ENCODE measurements around the gene POMGNT1. TPM values are rescaled to one million over a fixed set of nuclear protein-coding genes. Genes with fewer than 3 reads are reported as not detected.
A peak's percentile ranks its signal among the peaks of the same experiment; 100 is the strongest.

POMGNT1 gene
- total RNA-seq, 2 experiments from 2014 or later: 32.7 to 34.3 TPM

DNA sequence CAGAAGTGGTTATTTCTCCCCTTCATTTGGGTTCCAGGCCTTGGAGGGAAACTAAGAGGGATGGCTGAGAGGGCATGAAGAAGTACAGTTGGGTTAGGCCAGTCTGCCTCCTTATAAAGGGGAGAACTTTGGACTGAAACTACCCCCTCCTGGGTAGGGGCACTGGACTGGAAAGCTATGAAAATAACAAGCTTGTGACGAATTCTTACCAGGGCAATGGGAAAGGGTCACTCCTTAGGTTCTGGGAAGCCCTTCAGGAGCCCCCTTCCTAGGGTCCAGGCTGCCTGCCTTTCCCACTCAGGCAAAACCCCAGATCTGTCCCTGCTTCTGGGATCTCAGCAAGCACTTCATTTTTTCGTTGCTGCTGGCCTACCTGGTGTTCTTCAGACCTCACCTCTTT is 12.2 kb downstream of the POMGNT1 start:
- Mint-ChIP-seq H3K27me3 (no peaks in the 10 kb centered on the region), H3K36me3 (peaks cover 4% of the 10 kb centered on the region), H3K4me3 (no peak overlapping the region), H3K4me1 (peaks cover 18% of the 10 kb centered on the region), H3K27ac (no peak overlapping the region), H3K9me3 (no peaks in the 10 kb centered on the region)
- POLR2A ChIA-PET: no interaction called here
- DNase-seq (no peak), ATAC-seq (ENCODE audit: low read depth) (no peak)

DNA sequence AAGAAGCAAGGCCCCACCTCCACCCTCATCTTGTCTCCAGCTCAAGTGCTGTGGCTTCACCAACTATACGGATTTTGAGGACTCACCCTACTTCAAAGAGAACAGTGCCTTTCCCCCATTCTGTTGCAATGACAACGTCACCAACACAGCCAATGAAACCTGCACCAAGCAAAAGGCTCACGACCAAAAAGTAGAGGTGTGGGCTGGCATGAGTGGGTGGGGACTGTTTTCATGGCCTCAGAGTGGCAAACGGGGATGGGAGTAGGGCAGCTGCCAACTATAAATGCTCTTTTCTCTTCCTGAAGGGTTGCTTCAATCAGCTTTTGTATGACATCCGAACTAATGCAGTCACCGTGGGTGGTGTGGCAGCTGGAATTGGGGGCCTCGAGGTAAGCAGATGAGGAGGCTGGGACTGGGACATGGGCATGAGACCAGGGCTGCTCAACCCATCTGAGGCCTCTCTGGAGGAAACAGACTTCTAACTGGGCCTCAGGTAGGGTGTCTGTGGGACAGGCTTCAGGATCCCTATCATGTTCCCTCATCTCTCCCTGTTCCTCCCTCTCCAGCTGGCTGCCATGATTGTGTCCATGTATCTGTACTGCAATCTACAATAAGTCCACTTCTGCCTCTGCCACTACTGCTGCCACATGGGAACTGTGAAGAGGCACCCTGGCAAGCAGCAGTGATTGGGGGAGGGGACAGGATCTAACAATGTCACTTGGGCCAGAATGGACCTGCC is 13.1 kb downstream of the POMGNT1 start:
- Mint-ChIP-seq H3K4me1 (peaks cover 18% of the 10 kb centered on the region), H3K9me3 (no peaks in the 10 kb centered on the region), H3K27me3 (no peaks in the 10 kb centered on the region), H3K27ac (peak overlapping the region; percentile 52), H3K36me3 (peaks cover 4% of the 10 kb centered on the region), H3K4me3 (no peak overlapping the region)
- no peak for ATAC-seq (ENCODE audit: low read depth)
- DNase-seq: no peak
- POLR2A ChIA-PET: no interaction called here

- H3K4me1 Mint-ChIP-seq: peaks cover 18% of the 10 kb centered on the region
Observed at GRCh38 chr1:46183926-46184557, 14.2 kb downstream of the POMGNT1 start.

GRCh38 chr1:46183079-46183847 is 15.0 kb downstream of the POMGNT1 start:
- DNase-seq (no peak), ATAC-seq (ENCODE audit: low read depth) (no peak)
- H3K4me1 Mint-ChIP-seq: peaks cover 18% of the 10 kb centered on the region
- H3K27ac Mint-ChIP-seq: no peak overlapping the region
- no peaks in the 10 kb centered on the region for H3K9me3 Mint-ChIP-seq
- POLR2A ChIA-PET: interaction anchor here (1.5 kb wide), 1 partner anchor 17 kb away, joined by 5 read pairs; no protein-coding TSS in a partner anchor
- no peak overlapping the region for H3K4me3 Mint-ChIP-seq
- no peaks in the 10 kb centered on the region for H3K27me3 Mint-ChIP-seq
- H3K36me3 Mint-ChIP-seq: peaks cover 2% of the 10 kb centered on the region

More at GRCh38 chr1:46183926-46184557, 14.2 kb downstream of the POMGNT1 start:
- peaks cover 2% of the 10 kb centered on the region for H3K36me3 Mint-ChIP-seq
- ATAC-seq (ENCODE audit: low read depth) (no peak), DNase-seq (no peak)
- H3K9me3 Mint-ChIP-seq: no peaks in the 10 kb centered on the region
- POLR2A ChIA-PET: no interaction called here
- no peak overlapping the region for H3K27ac Mint-ChIP-seq
- H3K4me3 Mint-ChIP-seq: no peak overlapping the region
- no peaks in the 10 kb centered on the region for H3K27me3 Mint-ChIP-seq

DNA sequence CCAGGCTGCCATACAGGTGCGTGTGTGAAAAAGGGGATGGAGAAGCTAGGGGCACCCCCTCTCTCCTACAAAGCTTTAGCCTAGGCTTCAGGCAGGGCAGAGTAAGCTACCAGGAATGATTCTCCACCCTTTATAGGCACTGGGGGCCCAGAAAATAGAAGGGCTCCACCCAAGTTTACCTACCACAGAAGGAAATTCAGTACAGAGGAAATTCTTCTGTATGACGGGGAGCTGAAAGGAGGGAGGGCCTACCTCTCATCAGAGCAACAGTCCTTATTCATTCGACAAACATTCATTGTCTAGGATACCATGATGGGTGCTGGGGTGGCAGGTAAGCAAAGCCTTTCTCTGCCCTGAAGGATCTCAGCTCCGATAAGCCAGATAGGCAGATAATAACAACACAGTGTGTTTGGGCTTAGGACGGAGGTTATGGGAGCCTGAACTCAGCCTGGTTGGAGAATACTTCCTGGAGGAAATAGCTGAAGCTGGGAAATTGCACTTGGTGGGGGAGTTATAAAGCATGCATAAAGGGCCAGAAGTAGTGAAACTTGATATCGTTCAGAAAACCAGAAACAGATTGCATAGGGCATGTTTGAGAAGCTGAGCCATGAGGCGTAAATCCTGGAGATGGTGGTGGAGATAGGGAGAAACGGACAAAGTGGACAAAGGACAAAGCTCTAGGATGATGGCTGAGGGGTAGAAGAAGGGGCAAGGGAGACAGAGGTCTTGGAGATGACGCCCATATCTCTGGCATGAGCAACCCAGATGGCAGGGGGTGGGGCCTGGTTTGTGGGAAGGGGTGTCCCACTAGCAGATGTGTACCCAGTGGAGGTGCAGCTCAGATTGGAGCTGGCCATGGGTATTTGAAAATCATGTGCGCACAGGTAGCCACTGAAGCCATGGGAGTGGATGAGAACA is 16.6 kb downstream of the POMGNT1 start:
- H3K27ac Mint-ChIP-seq: no peak overlapping the region

DNA sequence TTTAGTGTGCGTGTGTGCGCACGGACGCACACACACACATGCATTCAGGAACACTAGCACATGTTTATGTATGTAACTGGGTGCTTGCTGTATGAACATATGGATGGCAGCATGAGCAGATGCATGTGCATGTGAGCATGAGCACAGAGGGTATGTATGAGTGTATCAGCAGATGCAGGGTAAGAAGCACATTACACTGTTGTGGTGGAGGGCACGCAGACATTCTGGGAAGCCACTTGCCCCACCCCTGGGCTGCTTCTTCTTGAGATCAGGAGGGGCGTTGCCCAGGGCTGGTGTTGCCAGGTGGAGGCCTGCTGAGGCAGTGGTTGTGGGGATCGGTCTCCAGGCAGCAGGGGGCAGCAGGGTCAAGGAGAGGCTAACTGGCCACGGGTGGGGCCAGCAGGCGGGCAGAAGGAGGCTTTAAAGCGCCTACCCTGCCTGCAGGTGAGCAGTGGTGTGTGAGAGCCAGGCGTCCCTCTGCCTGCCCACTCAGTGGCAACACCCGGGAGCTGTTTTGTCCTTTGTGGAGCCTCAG is 18.1 kb downstream of the POMGNT1 start:
- Mint-ChIP-seq H3K4me3 (no peak overlapping the region), H3K27ac (no peak overlapping the region), H3K36me3 (no peaks in the 10 kb centered on the region), H3K4me1 (peaks cover 16% of the 10 kb centered on the region), H3K27me3 (no peaks in the 10 kb centered on the region), H3K9me3 (no peaks in the 10 kb centered on the region)
- DNase-seq: no peak
- ATAC-seq (ENCODE audit: low read depth): no peak
- POLR2A ChIA-PET: no interaction called here

More for the DNA sequence above, 16.6 kb downstream of the POMGNT1 start:
- Mint-ChIP-seq H3K4me3 (no peak overlapping the region), H3K27me3 (no peaks in the 10 kb centered on the region), H3K9me3 (no peaks in the 10 kb centered on the region), H3K36me3 (no peaks in the 10 kb centered on the region), H3K4me1 (peaks cover 18% of the 10 kb centered on the region)
- ATAC-seq (ENCODE audit: low read depth): no peak
- POLR2A ChIA-PET: interaction anchor here (1.5 kb wide), 1 partner anchor 15 kb away, joined by 5 read pairs; no protein-coding TSS in a partner anchor
- DNase-seq: no peak

GRCh38 chr1:46179138-46180081 is 18.8 kb downstream of the POMGNT1 start:
- Mint-ChIP-seq H3K4me1 (peaks cover 10% of the 10 kb centered on the region), H3K27ac (no peak overlapping the region), H3K27me3 (no peaks in the 10 kb centered on the region), H3K36me3 (no peaks in the 10 kb centered on the region), H3K9me3 (no peaks in the 10 kb centered on the region), H3K4me3 (no peak overlapping the region)
- DNase-seq: peak; percentile 54
- peak; percentile 77 for ATAC-seq (ENCODE audit: low read depth)
- POLR2A ChIA-PET: interaction anchor here (0.7 kb wide), 1 partner anchor 147 kb away, joined by 3 read pairs; no protein-coding TSS in a partner anchor

DNA sequence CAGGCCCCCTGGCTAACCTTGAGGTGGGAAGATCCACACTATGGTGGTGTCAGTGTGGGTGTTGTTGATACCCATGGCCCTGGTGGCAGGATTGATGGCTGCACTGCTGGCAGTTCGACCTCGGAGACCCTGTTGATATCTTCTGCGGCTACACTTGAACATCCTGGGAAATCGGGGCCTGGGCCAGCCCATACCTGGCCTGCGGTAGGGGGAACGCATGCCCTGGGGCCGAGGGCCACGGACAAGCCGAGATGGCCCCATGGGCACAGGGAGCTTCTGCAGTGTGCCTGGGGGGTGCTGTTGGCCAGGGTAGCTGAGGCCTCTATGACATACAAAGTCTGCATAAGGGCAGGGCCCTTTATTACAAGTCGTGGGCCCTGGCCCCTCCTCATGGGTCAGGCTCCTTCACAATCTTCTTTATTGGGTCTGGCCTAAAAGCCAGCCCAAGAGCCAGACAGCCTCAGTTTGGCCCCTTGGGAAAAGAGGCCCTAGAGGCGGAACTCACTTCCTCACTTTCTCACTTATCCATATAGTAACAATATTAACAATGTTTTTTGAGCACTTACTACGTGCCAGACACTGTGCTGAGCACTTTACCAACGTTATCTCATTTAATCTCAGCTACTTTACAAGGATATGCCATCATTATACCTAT is 21.9 kb downstream of the POMGNT1 start, which contains the start of gene P3R3URF:
Gene P3R3URF (minus strand): TSS at position 278 of the 655 bp plus-strand sequence. CDS start 17 bp downstream, at position 261.
- peaks cover 2% of the 10 kb centered on the region for H3K4me1 Mint-ChIP-seq
- DNase-seq (no peak), ATAC-seq (ENCODE audit: low read depth) (no peak)
- H3K36me3 Mint-ChIP-seq: no peaks in the 10 kb centered on the region
- H3K4me3 Mint-ChIP-seq: no peak within 1 kb of the TSS
- H3K27ac Mint-ChIP-seq: no peak within 1 kb of the TSS
- no peaks in the 10 kb centered on the region for H3K9me3 Mint-ChIP-seq
- POLR2A ChIA-PET: no interaction called here
- H3K27me3 Mint-ChIP-seq: no peaks in the 10 kb centered on the region

DNA sequence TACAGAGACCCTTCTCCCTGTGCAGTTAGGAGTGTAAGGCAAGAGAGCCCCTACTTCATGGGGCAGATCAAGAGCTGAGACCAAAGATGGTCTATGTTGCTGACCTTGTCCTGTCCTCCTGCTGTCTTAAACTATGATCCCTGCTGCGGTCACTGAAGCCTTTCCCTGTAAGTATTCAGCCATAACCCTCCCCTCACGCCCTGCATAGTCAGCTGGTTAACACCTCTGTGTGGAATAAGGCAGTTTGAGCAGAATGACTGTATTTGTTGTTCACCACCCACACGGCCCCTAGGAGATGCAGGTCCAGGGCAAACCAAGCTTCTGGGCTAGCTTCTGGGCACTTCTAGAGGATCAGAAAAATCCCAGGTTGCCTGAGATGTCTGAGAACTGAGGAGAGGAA is 23.0 kb downstream of the POMGNT1 start:
- H3K27me3 Mint-ChIP-seq: no peaks in the 10 kb centered on the region
- POLR2A ChIA-PET: no interaction called here

GRCh38 chr1:46174448-46175231 is 23.6 kb downstream of the POMGNT1 start, which contains the start of gene TSPAN1:
Gene TSPAN1 (plus strand): TSS chr1:46175087. CDS start chr1:46181108, 6,021 bp downstream.
- DNase-seq: no peak
- no peaks in the 10 kb centered on the region for H3K36me3 Mint-ChIP-seq
- no peaks in the 10 kb centered on the region for H3K9me3 Mint-ChIP-seq
- no peak within 1 kb of the TSS for H3K27ac Mint-ChIP-seq
- POLR2A ChIA-PET: no interaction called here
- no peak for ATAC-seq (ENCODE audit: low read depth)
- no peak within 1 kb of the TSS for H3K4me3 Mint-ChIP-seq
- H3K4me1 Mint-ChIP-seq: peaks cover 2% of the 10 kb centered on the region
- H3K27me3 Mint-ChIP-seq: no peaks in the 10 kb centered on the region

More for the DNA sequence above, 23.0 kb downstream of the POMGNT1 start:
- Mint-ChIP-seq H3K4me1 (peaks cover 2% of the 10 kb centered on the region), H3K9me3 (no peaks in the 10 kb centered on the region), H3K27ac (no peak overlapping the region), H3K4me3 (no peak overlapping the region), H3K36me3 (no peaks in the 10 kb centered on the region)
- ATAC-seq (ENCODE audit: low read depth) (no peak), DNase-seq (no peak)

All from activated naive CD8-positive, alpha-beta T cell treated with anti-CD3 and anti-CD28 coated beads, Interleukin-2, amount 10 ng/mL, durations not matched to agents 7 days and 5 days (primary cell).